ENCODE measurements around the gene ECHS1.
"Not testable (repeated sequence)": the region's sequence is repeated elsewhere in the genome, so short reads cannot be mapped to it uniquely, and the experiment has no call there.

Gene ECHS1

DNA sequence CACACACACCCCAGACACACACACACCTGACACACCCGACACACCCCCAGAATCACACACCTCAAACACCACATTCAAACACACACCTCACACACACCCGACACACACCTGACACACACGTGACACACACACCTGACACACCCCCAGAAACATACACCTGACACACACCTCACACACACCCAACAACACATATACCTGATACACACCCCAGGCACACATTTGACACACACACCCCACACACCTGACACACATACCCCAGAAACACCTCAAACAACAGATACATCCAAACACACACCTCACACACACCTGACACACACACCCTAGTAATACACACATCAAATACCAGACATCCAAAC, 35.8 kb downstream of the ECHS1 start:
- no peak for DNase-seq

DNA sequence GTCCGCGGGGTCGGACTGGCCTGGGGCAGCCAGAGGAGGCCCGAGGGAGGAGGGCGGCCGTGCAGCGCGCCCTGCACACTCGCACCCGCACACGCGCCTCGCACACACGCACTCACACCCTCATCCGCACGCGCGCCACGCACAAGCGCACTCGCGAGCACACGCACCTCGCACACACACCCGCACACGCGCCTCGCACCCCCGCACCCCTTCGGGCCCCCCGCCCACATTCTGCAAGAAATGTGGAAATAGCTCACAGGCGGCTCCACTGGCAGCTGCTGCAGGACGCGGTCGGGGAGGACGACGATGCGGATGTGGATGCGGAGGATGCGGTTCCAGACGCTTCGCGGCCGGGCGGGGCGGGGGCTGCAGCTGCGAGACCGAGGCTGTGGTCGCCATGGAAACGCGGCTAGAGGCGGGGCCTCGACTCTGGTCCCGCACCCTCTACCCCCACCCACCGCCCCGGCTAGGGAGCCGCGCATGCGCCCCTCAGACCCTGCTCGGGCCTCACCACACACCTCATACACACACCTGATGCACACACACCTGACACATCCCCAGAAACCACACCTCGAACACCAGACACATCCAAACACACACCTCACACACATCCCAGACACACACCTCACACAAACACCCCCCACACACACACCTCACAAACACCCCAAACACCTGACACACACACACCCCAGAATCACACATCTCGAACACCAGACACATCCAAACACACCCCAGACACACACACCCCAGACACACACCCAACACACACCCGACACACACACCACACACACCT, 36.4 kb downstream of the ECHS1 start, which contains the start of gene CALY:
Gene CALY (minus strand): TSS at position 320 of the 793 bp plus-strand sequence. CDS start 7,907 bp downstream, outside the sequence.
- DNase-seq, result peak; percentile 60

DNA sequence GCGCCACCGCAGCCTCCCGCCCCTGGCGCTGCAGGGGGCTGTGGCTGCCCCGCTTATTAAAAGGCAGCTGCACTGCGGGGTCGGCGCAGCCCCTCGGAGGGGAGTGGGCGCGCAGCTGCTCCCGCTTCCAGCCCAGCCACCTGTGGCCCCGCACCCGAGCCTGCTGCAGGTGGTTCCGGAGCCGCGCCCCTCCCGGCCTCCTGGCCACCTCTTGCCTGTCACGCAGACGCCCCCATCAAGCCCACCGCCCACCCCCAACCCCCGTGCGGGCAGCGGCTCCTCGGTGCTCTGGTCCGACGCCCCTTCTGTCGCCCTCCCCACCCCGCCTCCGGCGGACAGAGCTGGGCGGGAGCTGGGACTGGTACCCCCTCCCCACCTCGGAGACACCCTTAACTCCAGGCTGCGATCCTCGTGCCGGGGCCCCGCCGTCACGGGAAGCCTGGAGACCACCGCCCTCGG, 37.0 kb downstream of the ECHS1 start:
- no peak for DNase-seq

DNA sequence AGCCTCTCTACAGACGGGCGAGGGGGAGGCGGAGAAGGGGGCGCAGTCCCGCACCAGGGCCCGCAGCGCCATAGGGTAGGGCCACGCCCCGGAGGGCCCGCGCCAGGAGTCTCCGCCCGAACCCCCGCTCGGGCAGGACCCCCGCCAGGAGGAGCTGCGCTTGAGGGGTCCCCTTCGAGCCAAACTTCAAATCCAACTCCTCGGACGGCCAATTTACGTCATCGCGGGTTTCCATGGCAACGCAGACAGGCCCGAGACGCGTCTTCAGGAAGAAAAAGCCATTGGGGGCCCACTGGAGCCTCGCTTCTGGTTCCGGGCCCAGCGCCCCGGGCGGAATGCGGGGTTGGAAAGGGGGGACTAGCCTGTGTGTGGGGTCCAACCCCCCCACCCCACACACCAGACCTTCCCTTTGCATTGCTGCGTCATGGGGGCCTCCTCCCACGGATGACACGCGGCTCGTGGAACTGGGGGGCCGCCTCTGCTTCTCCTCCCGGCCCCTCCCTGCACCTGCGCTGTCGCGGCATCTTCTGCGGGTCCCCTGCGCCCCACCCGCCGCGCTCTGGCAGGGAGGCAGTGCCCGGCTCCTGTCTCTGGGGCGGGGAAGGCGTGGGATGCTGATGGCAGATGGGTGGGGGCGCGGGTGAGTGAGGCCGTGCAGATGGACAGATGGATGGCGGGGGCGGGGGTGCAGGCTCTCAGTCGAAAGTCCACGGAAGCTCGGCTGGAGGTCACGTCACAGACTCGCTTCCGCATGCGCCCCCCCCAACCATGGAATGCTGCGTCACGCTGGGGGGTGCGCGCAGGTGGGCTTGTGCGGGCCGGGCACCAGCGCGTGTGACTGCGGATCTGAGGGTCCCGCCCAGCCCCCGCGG, 37.7 kb downstream of the ECHS1 start:
- no peak for DNase-seq

DNA sequence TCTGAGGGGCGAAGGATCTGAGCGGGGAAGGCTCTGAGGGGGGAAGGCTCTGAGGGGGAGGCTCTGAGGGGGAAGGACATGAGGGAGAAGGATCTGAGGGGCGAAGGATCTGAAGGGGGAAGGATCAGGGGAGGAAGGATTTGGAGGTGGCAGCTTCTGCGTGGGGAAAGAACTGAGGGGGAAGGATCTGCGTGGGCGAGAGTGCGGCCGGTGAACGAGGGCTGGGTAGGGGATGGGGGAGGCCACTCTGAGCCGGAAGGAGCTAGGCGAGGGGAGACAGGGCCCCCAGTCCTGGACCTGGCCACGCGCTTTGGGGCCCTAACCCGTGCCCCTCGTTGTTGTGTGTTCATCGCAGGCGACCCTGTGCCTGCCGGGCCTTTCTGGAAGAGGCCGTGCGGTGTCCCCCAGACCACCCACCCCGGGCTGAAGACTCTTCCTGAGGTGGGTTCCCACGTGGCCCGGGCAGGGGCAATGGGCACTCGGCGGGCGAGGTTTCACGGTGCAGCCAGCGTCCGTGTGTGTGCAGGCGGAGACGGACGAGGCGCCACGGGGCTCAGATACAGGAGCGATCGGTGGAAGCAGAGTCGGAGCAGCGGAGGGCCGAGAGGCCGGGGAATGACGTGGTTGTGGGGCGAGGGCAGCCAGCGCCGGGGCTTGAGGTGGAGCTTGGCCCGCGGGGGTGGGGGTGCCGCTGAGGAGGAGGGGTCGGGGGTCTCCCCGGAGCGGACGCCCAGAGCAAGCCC, 38.5 kb downstream of the ECHS1 start:
- DNase-seq, result no peak

DNA sequence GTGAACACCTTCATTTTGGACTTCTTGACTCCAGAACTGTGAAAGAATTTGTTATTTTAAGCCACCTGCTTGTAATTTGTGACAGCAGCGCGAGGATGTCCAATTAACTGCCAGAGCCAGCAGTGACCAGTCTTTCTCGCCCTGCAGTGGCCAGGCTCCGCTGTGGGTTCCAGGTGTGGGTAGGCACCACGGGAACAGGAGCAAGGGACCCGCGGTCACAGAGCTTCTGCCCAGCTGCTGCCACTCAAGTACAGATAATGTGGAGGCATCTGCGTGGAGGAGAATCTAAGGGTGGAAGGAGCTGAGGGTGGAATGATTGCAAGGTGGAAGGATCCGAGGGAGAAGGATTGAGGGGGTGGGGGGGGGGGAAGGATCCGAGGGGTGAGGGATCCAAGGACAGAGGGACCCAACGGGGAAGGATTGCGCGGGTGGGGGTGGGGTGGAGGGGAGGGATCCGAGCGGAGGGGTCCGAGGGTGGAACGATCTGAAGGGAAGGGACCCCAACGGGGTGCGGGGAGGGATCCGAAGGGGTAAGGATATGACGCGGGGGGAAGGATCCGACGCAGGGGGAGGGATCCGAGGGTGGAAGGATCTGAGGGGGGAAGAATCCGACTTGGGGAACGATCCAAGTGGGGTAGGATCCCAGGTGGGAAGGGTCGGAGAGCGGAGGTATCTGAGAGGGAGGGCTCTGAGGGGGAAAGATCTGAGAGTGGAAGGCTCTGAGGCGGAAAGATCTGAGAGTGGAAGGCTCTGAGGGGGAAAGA, 40.0 kb downstream of the ECHS1 start:
- no peak for DNase-seq

DNA sequence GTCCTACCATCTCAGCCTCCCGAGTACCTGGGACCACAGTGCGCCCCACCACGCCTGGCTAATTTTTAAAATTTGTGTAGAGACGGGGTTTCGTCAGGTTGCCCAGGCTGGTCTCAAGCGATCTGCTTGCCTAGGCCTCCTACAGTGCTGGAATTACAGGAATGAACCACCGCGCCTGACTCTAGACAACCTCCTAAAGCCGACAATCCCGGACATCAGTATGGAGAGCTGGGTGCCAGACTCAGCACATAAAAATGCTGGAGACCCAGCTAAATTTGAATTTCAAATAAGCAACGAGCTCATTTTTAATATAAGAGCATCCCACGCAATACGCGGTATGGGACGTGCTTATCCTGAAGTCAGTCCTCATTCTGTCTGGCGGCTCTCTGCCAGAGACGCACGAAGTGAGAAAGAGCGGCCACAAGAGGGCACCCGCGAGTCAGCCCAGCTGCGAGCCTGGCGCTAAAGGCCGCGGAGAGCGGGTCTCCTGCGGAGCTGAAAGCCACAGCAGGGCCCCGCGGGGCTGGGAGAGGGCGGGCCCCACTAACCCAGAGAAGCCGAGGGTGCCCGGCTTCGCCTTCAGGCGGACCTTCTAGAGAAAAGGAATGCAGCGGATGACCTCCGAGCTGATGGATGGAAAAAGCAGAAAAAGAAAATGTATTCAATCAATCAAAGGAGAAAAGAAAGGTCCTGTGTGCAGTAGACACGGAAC, 43.5 kb downstream of the ECHS1 start:
- peak; percentile 80 for DNase-seq

DNA sequence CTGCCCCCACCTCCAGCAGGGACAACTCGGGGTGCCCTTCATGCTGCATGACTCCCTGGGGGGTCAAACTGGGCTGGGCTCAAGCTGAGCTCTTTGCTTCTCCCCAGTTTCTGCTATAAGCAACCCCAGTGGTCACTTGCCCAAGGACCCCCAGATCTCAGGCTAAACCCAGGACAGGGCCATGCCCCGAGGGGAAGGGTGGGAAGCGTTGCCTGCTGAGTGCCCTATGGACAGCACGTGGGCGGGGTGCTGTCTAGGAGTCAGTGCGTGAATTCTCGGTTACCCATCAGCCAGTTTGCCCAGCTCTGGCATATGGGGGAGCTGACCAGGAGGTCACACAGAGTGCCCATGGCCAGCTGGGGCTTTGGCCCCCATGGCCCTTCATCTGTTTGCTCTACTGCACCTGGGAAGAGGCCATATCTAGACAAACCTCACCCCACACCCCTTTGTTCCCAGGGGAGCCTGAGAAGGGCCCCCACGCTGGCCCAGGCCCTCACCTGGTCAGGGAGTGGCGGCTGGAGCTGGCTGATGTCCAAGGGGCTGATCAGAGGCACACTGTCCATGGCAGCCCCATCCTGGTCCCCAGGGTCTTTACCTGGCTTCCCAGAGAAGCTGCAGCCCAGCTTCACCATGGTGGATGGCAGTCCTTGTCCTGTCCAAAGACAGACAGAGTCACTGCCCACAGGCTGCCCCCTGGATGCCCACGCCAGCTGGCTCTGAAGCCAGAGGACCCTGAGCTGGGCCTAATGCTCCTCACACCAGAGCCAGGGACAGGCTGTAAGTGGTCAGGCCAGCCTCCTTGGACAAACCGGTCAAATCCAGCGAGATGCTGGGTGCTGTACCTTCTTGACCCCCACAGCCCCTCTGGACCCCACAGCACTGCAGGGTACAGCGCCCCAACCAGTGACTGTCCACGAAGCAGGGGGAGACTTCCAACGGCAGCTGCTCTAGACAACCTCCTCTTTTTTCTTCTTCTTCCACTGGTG, 44.5 kb downstream of the ECHS1 start:
- no peak for DNase-seq

DNA sequence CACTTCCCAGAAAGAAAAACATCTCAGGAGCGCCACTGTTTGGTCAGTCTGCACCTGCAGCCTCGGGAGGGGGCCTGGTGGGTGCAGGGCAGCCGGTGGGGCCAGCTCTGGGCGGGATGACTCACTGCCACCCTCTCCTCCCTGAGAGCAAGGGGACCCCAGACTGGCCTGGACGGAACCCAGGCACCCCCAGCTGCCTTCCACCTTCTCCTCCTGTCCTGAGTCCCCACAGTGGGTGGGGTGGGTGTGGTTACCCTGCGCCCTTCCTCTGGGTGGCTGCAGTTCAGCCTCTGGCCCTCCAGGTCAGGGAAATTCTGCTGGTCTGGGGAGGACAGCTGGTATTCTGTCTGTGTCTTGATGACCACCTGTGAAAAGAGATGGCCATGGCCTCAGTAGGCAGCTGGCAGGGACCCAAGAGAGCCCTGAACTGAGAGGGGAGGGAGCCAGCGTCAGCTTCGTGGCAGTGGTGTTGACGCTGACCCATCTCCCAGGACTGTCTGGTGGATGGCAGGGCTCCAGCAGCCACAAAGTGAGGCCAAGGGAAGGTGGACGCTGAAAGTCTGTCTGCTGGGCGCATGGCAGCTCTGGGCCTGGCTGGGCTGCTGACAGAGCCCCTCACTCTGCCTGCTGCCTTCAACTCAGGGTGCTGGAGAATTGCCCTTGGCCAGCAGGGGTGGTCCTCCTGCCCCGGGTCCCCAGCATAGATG, 45.4 kb downstream of the ECHS1 start:
- DNase-seq, result no peak

DNA sequence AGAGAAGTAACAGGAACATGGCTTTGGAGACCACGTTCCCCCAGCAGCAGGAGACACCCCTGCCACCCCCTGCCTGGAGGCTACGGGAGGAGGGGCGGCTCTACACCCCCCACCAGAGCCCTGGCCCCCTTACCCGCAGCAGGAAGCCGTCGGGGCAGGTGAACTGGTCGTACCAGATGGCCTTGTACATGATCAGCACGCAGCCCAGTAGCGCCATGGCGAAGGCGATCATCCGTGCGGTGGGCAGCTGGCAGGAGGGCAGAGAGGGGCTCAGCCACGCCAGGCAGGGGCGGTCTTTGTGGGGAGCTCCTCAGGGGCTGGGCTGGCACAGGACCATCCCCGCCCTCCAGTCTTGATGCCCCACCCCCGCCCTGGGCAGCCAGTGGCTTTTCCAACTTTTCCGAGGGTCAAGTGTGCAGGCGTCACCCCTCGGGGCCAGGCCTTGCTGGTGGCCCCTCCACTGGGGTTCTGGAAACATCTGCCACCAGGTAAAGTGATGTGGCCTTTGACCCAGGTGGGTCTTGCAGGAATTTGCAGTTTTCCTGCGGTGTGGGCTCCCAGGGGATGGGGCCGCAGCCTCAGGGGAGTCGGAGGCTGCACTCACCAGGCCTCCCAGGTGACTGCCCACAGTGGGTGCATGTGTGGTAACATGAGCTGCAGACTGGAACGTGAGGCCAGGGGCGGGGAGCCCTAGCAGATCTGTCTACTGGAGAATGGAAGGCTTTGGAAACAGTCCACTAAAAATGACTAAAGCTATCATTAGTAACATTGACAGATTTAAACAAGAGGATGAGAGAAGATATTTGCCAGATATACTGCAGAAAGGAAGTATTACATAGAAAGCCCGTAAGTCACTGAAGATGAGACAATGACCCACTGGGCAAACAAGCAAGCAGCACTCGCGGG, 46.2 kb downstream of the ECHS1 start:
- no peak for DNase-seq

DNA sequence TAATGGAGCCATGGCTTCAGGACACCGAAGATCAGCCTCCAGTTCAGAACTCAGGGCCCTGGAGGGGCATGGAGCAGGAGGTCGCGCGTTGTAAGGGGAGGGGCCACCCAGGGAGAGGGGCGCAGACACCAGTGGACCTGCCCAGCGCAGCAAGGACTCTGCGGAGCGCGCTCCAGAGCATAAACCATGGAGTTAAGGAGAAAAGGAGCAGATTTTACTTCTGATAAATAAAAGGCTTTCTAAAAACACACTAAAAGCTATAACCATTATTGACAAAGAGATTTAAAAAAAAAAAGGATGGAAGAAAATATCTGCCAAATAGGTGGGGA, 47.0 kb downstream of the ECHS1 start:
- no peak for DNase-seq

DNA sequence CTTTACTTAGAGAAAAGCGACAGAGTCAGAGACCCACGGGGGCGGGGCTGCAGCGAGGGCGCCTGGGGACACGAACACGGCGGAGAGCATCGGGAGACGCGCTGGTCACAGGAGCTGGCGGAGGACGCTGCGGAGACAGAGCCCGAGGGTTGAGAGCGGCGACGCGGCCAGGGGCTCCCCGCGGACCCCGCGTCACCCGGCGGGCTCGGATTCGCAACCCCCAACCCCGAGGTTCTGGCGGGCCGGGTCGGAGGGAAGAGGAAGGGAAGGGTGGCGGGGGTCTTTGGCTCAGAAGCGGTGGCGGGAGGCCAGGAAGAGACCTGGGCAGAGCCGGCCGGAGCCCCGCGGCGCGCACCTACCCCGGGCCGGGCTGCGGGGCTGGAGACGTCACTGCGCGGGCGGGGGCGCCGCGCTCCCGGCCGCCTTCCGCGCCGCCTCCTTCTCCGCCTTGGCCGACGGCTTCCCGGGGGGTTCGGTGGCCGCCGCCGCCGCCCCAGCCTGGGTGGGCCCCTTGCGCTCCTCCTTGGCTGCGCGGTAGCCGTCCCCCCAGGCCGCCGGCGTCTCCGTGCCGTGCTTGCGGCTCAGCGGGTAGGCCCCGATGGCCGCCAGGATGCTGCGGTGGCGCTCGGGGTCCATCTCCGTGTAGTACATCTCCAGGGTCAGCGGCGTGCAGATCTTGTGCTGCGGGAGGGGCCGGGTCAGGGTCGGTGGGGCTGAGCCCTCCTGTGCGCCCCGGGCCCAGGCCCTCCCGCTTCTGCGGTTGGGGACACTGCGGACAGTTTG, 47.5 kb downstream of the ECHS1 start:
- no peak for DNase-seq

DNA sequence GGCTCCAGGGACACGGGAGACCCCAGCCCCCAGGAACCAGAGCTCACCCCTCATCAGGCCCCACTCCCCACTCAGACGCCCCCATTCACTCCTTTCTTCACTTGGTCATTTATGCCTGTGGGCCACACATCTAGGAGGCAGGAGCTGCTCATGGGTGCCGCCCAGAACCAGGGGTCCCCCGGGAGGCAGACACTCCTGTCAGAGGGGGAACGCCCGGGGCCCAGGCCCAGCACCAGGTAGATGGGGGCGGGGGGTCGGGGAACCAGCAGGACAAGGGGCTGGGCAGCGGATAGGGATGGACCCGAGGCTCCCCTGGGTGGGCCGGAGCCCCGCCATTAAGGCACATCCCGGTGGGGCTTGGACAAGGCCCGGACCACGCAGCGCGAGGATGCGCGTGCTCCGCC, 48.3 kb downstream of the ECHS1 start:
- no peak for DNase-seq

DNA sequence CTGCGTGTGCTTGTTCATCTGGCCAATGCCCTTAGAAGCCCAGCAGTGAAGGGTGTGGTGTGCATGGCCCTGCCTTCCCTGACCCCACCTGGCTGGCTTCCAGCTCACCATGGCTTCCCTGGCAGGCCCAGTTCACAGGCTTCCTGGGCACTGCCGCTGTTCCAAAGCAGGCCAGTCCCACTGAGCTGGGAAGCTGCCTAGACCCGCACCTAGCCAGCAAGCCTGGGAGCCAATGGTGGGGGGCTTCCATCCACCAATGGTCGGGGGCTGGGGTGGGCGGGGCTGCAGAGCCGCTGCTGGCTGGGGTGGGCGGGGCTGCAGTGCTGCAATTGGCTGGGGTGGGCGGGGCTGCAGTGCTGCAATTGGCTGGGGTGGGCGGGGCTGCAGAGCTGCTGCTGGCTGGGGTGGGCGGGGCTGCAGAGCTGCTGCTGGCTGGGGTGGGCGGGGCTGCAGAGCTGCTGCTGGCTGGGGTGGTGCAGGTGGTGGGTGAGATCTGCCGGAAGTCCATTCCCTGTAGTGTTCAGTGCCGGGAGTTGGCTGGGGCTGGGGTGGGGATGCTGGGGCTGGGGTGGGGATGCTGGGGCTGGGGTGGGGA, 48.9 kb downstream of the ECHS1 start:
- DNase-seq, result peak; percentile 78

DNA sequence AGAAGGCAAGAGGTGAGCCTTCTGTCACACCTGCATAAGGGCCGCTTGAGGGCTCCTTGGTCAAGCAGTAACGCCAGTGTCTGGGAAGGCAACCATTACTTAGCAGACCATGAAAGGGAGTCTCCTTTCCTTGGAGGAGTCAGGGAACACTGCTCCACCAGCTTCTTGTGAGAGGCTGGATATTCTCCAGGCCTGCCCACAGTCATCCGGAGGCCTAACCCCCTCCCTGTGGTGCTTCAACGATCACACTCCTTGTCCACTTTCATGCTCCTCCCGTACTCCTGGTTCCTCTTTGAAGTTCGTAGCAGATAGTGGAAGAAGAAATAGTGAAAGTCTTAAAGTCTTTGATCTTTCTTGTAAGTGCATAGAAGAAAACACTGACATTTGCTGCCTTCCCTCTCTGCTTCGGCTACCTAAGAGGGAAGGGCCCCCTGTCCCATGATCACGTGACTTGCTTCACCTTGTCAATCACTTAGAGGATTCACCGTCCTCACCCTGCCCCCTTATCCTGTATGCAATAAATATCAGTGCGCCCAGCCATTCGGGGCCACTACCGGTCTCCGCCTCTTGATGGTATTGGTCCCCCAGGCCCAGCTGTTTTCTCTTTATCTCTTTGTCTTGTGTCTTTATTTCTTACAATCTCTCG, 51.0 kb downstream of the ECHS1 start:
- DNase-seq, result not testable (repeated sequence)

DNA sequence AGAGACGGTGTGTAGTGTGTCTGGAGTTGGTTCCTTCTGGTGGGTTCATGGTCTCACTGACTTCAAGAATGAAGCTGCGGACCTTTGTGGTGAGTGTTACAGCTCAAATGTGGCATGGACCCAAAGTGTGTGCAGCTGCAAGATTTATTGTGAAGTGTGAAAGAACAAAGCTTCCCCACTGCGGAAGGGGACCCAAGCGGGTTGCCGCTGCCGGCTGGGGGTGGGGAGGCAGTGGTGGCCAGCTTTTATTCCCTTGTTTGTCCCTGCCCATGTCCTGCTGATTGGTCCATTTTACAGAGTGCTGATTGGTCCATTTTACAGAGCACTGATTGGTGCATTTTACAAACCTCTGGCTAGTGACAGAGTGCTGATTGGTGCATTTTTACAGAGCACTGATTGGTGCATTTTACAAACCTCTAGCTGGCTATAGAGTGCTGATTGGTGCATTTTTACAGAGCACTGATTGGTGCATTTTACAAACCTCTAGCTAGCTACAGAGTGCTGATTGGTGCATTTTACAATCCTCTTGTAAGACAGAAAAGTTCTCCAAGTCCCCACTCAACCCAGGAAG, 52.2 kb downstream of the ECHS1 start:
- DNase-seq, result not testable (repeated sequence)

All from NCI-H345 (cell line).